A549 (cell line): ENCODE results near the gene CNTN2. TPM values are rescaled to one million over a fixed set of nuclear protein-coding genes. Genes with fewer than 3 reads are reported as not detected.

ENCODE experiments used
- ATAC-seq, 2 experiments: fragments of 200-7000 bp in 1 of 2; fragments of >200 bp in 1 of 2; cut with Nextera tagmentation in 1 of 2; cut with Tn5 transposase in 1 of 2; 3 replicates each; pipeline versions ENCODE4 v1.8.0 to v1.9.1; 2018 to 2020; ENCODE audit warnings: mild to moderate bottlenecking in 1 of 2, moderate library complexity in 1 of 2
- CTCF ChIA-PET: fragments of 300-600 bp; sonication (Branson Sonifier 250); formaldehyde crosslinking; extraction: SDS; loops from one replicate; lab custom pipeline; 2021; ENCODE audit warnings: antibody characterized with exemption, inconsistent platforms; lab: Yijun Ruan, JAX
- POLR2A ChIA-PET: fragments of 350-600 bp; formaldehyde crosslinking; extraction: SDS; loops from one replicate; lab custom pipeline; 2021; ENCODE audit warnings: antibody characterized with exemption, inconsistent platforms; lab: Yijun Ruan, JAX
- DNase-seq, 2 experiments: peaks; one replicate each; pipeline versions ENCODE4 v3.0.0 to v3.0.0-alpha.2; 2011 to 2016; ENCODE audit warnings: low read depth in 1 of 2, low spot score in 1 of 2
- FAIRE-seq: peaks from 2 replicates; lab custom pipeline; 2011; peaks lifted over from hg19 to GRCh38; lab: Jason Lieb, UNC
- H3K27ac ChIP-seq, 2 experiments: fragments of >200 bp; sonication (Bioruptor Twin); formaldehyde crosslinking; 3 replicates each; pipeline ENCODE4 v1.5.1; 2016 to 2017
- H3K4me1 ChIP-seq: fragments of >200 bp; sonication (Bioruptor Twin); formaldehyde crosslinking; 3 replicates; pipeline ENCODE4 v1.6.1; 2016
- H3K4me2 ChIP-seq: fragments of >200 bp; sonication (Bioruptor Twin); formaldehyde crosslinking; 3 replicates; pipeline ENCODE4 v1.6.1; 2016
- H3K4me3 ChIP-seq: fragments of >200 bp; sonication (Bioruptor Twin); formaldehyde crosslinking; 3 replicates; pipeline ENCODE4 v1.5.1; 2016
- H3K9me3 ChIP-seq: fragments of >200 bp; sonication (Bioruptor Twin); formaldehyde crosslinking; 3 replicates; pipeline ENCODE4 v1.6.1; 2016
- ATOH8 ChIP-seq: fragments of 250-450 bp; sonication (Bioruptor Pico); IDR thresholded peaks from 2 replicates; pipeline ENCODE4 v1.5.0; 2020; ENCODE audit warnings: low read depth, mild to moderate bottlenecking, moderate library complexity
- BCL3 ChIP-seq: fragments of >200 bp; sonication (Bioruptor Twin); formaldehyde crosslinking; IDR thresholded peaks from 3 replicates; pipeline ENCODE4 v1.6.1; 2016
- BHLHE40 ChIP-seq: IDR thresholded peaks from 2 replicates; pipeline ENCODE4 v1.6.1; 2012; ENCODE audit warnings: low read depth, low read length, inconsistent platforms
- CBX2 ChIP-seq: fragments of 200-600 bp; sonication (generic); IDR thresholded peaks from 2 replicates; pipeline ENCODE4 v1.6.1; 2016; ENCODE audit warnings: low read depth, mild to moderate bottlenecking, borderline replicate concordance
- CBX8 ChIP-seq: fragments of 200-600 bp; sonication (generic); IDR thresholded peaks from 2 replicates; pipeline ENCODE4 v1.6.1; 2016
- CEBPB ChIP-seq, 2 experiments: fragments of >200 bp in 1 of 2; sonication (Bioruptor Twin) in 1 of 2; formaldehyde crosslinking in 1 of 2; IDR thresholded peaks; 2 replicates each; pipeline ENCODE4 v1.6.1; 2012 to 2016
- CHD2 ChIP-seq: fragments of 150-350 bp; IDR thresholded peaks from 2 replicates; pipeline ENCODE4 v1.6.1; 2014; ENCODE audit warnings: low read length; ENCODE audit not compliant: partially characterized antibody
- CHD4 ChIP-seq: fragments of 200-600 bp; sonication (generic); IDR thresholded peaks from 2 replicates; pipeline ENCODE4 v1.6.1; 2016; ENCODE audit warnings: antibody characterized with exemption, mild to moderate bottlenecking, borderline replicate concordance
- EHMT2 ChIP-seq: fragments of 200-600 bp; sonication (generic); IDR thresholded peaks from 2 replicates; pipeline ENCODE4 v1.6.1; 2016; ENCODE audit warnings: antibody characterized with exemption, low read depth, mild to moderate bottlenecking, moderate library complexity
- FOSL2 ChIP-seq, 2 experiments: fragments of 450-650 bp in 1 of 2; fragments of >200 bp in 1 of 2; sonication (Bioruptor Twin) in 1 of 2; formaldehyde crosslinking; IDR thresholded peaks; 2 replicates each; pipeline versions ENCODE4 v1.5.0 to v1.6.1; 2016 to 2020; ENCODE audit warnings: mild to moderate bottlenecking in 1 of 2, moderate library complexity in 1 of 2
- HES2 ChIP-seq: fragments of >200 bp; sonication (Bioruptor Twin); formaldehyde crosslinking; IDR thresholded peaks from 2 replicates; pipeline ENCODE4 v1.6.1; 2016
- HOXB5 ChIP-seq: fragments of 250-450 bp; sonication (Bioruptor Pico); IDR thresholded peaks from 2 replicates; pipeline ENCODE4 v1.5.0; 2020; ENCODE audit warnings: mild to moderate bottlenecking, moderate library complexity
- NFE2L2 ChIP-seq: fragments of 150-350 bp; conservative IDR thresholded peaks from 2 replicates; pipeline ENCODE4 v1.6.1; 2014; ENCODE audit warnings: low read length
- NPAS2 ChIP-seq: fragments of 250-450 bp; sonication (Bioruptor Pico); IDR thresholded peaks from 2 replicates; pipeline ENCODE4 v1.8.0; 2022; ENCODE audit warnings: mild to moderate bottlenecking, moderate library complexity, borderline replicate concordance
- RARB ChIP-seq: fragments of 250-450 bp; sonication (Bioruptor Pico); IDR thresholded peaks from 2 replicates; pipeline ENCODE4 v1.8.0; 2021; ENCODE audit warnings: mild to moderate bottlenecking, moderate library complexity
- REST ChIP-seq: fragments of 200-600 bp; sonication (generic); IDR thresholded peaks from 2 replicates; pipeline ENCODE4 v1.6.1; 2016; ENCODE audit warnings: antibody characterized with exemption, mild to moderate bottlenecking, moderate library complexity
- TFCP2L1 ChIP-seq: fragments of 250-450 bp; sonication (Bioruptor Pico); IDR thresholded peaks from 2 replicates; pipeline ENCODE4 v1.5.0; 2021; ENCODE audit warnings: mild to moderate bottlenecking
- ZC3H11A ChIP-seq: fragments of 450-650 bp; IDR thresholded peaks from 2 replicates; pipeline ENCODE4 v1.6.1; 2014; ENCODE audit warnings: antibody characterized with exemption, mild to moderate bottlenecking
- ZFP36 ChIP-seq: fragments of 450-650 bp; IDR thresholded peaks from 2 replicates; pipeline ENCODE4 v1.6.1; 2014; ENCODE audit warnings: borderline replicate concordance; ENCODE audit not compliant: partially characterized antibody
- WGBS: methylation state at CpG from one replicate; pipeline ENCODE4 v1.1.6; 2017; ENCODE audit errors: missing lambda C conversion rate; 5-methylcytosine and 5-hydroxymethylcytosine counted together
- polyA plus RNA-seq, 4 experiments: library from polyadenylated mRNA; depleted of rRNA in 3 of 4; stranded (reverse); fragments of >200 nt; fragmentation: RNase III in 1 of 4; extraction: RNeasy Plus Mini Kit Qiagen cat#74134 plus additional on column Dnase treatment in 1 of 4; gene quantifications; 2 replicates in 3 of 4; 3 replicates in 1 of 4; pipeline ENCODE4 v1.2.3, GENCODE V29; 2011 to 2017

CNTN2 gene
- polyA plus RNA-seq, 2 of the 4 experiments (the other 2 are of a cell fraction), result not detected

GRCh38 chr1:205044741-205045140, 1.7 kb downstream of the CNTN2 start:
- TF ChIP-seq HES2 (no peak), ZFP36 (no peak), TFCP2L1 (CRISPR knock-in tag) (no peak), EHMT2 (no peak), REST (peak; percentile 73), CEBPB (IDR thresholded peaks at IDR 0.05) (no peak), CBX2 (no peak), CBX8 (no peak)
- H3K4me3 ChIP-seq, result no peak overlapping the region
- no peak for FAIRE-seq
- no peak overlapping the region for H3K27ac ChIP-seq
- CTCF ChIA-PET, result interaction anchor here (1.3 to 2.2 kb wide), 3 partner anchors 10 to 17 kb away, joined by 3 to 20 read pairs (median 6); no protein-coding TSS in a partner anchor
- H3K4me2 ChIP-seq, result no peak overlapping the region
- POLR2A ChIA-PET, result interaction anchor here (0.7 kb wide), 1 partner anchor 17 kb away, joined by 3 read pairs; no protein-coding TSS in a partner anchor
- H3K4me1 ChIP-seq, result peaks cover 5% of the 10 kb centered on the region; the same call in 1 of the 3 replicates
- DNase-seq, result no peak
- H3K9me3 ChIP-seq, result no peaks in the 10 kb centered on the region
- ATAC-seq, result no peak
- 12% methylated on average over 3 of the region's 5 CpGs for WGBS

GRCh38 chr1:205045146-205045545, 2.1 kb downstream of the CNTN2 start:
- 1% methylated on average over 11 of the region's 11 CpGs for WGBS
- Histone ChIP-seq H3K9me3 (no peaks in the 10 kb centered on the region), H3K4me2 (no peak overlapping the region), H3K4me1 (peaks cover 5% of the 10 kb centered on the region; the same call in 1 of the 3 replicates), H3K4me3 (no peak overlapping the region), H3K27ac (no peak overlapping the region)
- DNase-seq, result no peak
- ATAC-seq, result no peak
- TF ChIP-seq CBX8 (no peak), ATOH8 (CRISPR knock-in tag) (no peak), BHLHE40 (no peak), FOSL2 (IDR thresholded peaks at IDR 0.05) (no peak), FOSL2 (CRISPR knock-in tag; IDR thresholded peaks at IDR 0.05) (no peak), NFE2L2 (no peak), ZC3H11A (no peak), HOXB5 (CRISPR knock-in tag) (no peak), CHD2 (no peak), RARB (CRISPR knock-in tag) (no peak), CHD4 (no peak), BCL3 (no peak), NPAS2 (CRISPR knock-in tag) (no peak)
- ChIA-PET POLR2A (no interaction called here), CTCF (interaction anchor here (2.2 kb wide), 1 partner anchor 17 kb away, joined by 20 read pairs; no protein-coding TSS in a partner anchor)
- no peak for FAIRE-seq
